Erythroblast (primary cell): Measurements from ENCODE around the gene CTSC.

Experiments used
- GATA1 ChIP-seq: IDR thresholded peaks from 2 replicates; pipeline ENCODE4 v1.6.1; 2011; ENCODE audit warnings: low read depth, mild to moderate bottlenecking, control low read depth, low read length, moderate library complexity
- POLR2A ChIP-seq: IDR thresholded peaks from 2 replicates; pipeline ENCODE4 v1.6.1; 2011; ENCODE audit warnings: mild to moderate bottlenecking, low read length

DNA sequence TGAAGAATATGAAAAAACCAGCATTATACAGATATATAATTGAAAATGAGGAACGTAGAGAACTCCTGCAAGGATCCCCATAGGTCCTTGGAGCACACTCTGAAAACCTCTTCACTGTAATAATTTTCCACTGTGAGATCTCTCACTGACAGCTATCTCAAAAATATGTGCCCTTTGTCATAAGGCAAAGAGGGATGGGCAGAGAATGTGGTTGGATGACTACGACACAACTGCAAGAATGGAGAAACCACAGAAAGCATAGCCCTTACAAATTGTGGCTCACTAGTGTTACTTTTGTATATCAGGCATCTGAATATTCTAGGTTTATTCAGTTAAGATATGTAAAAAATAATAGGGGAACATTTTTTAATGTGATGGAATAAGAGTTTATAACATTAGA, 7.9 kb upstream of the CTSC start:
- TF ChIP-seq POLR2A (no peak), GATA1 (no peak)
